Mucosa of gallbladder (tissue), 1 donor: ENCODE measurements around the gene PDPK1. TPM values are rescaled to one million over a fixed set of nuclear protein-coding genes. Genes with fewer than 3 reads are reported as not detected.
"Not testable (repeated sequence)": the region's sequence is repeated elsewhere in the genome, so short reads cannot be mapped to it uniquely, and the experiment has no call there.

Experiments used
- DNase-seq: peaks from one replicate; pipeline ENCODE4 v3.0.0-alpha.2; 2020; ENCODE audit warnings: low spot score
- total RNA-seq: library from RNA; stranded (reverse); gene quantifications from one replicate; pipeline ENCODE4 v1.2.1, GENCODE V29; 2021
- donor health status: DM: no; HTN: no; CAD: no.

Gene PDPK1
- total RNA-seq, 1 donor from 2014 or later: 72.0 TPM

DNA sequence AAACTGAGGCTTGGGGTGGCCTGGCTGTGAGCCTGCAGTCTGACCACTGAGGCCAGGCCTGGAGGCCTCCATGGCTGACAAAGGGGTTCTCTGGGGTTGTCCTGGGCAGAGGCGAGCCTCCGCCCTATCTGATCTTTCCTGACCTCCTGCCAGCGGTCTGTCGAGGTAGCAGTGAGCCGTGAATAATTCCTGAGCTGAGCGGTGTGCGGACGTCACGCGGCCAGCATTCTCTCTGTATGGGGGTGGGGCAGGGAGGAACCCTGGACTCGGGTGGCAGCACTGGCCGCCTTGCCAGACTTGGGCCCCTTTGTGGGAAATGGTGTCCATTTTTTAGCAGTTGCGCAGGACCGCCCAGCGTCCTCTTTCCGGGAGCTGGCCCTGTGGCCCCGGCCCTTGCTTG lies 74.1 kb downstream of the PDPK1 start:
- DNase-seq: not testable (repeated sequence)

DNA sequence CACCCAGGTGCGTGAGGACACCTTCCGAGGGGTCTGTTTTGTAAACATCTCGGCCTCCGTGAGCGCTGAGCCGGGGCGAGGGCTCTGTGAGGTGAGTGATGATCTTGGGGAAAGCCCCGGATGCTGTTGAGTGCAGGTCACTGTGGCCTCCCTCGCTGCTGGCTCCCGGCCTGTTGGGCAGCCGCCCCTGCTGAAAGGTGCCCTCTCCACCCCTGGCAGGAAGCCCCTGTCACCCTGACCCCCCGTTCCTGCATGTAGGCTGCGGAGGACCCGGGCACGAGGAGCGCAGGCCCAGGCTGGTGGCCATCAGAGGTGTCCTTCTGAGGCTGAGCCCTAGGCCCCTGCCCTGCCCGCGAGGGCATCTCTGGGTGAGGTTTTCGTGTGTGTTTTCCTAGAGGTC lies 75.4 kb downstream of the PDPK1 start:
- not testable (repeated sequence) for DNase-seq

- no peak for DNase-seq
Measured at GRCh38 chr16:2614761-2615191, 77.0 kb downstream of the PDPK1 start.

GRCh38 chr16:2618964-2619363 lies 81.1 kb downstream of the PDPK1 start:
- DNase-seq: not testable (repeated sequence)

DNA sequence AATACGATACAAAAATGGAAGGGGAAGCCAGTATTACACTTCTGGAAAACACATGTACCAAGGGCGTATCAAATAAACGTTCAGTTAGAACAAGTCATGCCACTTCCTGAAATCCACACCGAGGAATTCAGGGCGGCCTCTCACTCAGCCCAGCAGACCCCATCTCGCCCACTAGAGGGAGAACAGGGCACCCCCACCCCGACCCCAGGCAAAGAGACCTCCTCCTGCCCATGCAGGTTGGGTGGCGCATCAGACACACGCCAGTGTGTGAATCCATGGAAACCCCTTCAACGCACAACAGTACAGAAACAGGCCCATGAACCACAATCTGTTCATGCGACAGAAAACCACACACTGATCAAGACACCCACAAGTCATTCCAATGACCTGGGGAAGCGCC lies 81.8 kb downstream of the PDPK1 start:
- not testable (repeated sequence) for DNase-seq

DNA sequence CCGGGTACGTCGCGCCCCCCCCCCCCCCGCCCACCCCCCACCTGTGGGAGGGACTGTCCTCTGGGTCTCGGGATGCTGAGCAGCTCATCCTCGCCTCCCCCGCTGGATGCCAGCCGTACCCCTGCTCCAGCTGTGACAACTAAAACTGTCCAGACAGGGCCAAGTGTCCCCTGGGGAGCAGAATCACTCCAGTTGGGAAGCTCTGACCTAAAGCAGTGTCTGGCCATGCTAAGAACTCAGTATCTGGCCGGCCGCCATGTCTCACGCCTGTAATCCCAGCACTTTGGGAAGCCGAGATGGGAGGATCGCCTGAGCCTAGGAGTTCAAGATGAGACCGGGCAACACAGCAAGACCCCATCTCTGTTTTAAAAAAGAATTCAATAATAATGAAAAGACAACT lies 83.0 kb downstream of the PDPK1 start:
- DNase-seq: not testable (repeated sequence)

DNA sequence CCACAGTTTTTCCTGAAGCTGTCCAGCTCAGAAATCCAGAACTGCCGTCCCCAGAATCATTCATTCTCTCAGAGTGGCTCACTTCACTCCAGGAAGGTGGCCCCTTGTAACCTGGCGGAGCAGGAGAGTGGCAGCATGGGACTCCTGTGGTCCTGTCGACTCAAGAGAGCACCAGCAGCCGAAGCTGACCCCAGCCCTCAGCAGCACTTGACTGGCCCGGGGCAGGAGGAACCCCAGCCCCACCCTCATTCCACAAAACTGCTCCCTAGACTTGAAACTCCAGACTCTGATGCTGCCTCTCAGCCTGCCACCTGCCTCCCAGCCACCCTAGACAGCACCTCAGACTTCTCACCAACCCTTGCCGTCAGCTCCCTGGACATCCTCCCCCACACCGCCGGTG lies 83.6 kb downstream of the PDPK1 start:
- DNase-seq: not testable (repeated sequence)

- DNase-seq: not testable (repeated sequence)
Measured at GRCh38 chr16:2627075-2627474, 89.3 kb downstream of the PDPK1 start.

GRCh38 chr16:2631203-2631602 lies 93.4 kb downstream of the PDPK1 start:
- DNase-seq: not testable (repeated sequence)

- not testable (repeated sequence) for DNase-seq
Measured at GRCh38 chr16:2632291-2632690, 94.5 kb downstream of the PDPK1 start.

DNA sequence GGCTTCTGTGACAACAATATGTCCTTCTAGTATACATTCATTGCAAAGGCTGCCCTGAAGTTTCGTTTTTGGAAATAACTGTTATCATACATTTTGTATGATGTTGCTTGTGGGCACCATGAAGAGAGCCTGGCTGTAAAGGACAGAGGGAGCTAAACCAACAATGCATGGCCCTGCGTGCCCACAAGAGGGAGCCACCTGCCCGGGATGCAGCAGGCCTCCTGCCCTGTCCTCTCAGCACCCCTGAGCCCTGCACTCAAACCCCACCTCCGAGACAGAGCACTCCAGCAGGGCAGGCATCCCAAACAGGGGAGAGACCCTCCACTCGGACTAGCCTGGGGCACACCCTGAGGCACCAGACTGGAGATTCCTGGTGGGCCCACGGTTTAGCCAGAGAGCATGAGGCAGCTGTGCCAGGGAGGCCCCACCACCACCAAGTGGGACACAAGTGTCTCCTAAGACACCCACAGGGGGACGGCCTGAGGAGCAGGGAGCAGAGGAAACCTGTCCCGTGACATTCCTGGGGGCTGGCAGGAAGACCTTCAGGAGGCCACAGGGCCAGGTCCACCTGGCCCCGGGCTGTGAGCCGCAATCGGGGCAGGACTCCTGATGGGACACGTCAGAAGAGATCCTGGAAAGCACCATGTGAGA lies 101.4 kb downstream of the PDPK1 start:
- DNase-seq: peak; percentile 25

DNA sequence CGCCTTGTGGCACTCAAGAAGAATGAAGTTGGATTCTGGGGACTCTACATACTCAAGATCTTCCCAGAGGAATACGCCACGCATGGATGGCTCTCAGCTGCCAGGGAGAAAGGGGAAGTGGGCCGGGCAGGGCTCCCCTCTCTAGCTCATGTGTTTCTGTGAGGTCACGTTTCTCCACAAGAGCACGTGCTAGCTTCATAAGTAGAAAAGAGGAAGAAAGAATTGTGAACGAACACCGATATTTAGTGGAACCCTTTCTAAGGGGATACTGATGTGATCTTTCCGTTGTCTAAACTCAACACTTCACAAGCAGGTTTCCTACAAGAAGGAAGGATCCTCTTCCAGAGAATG lies 101.9 kb downstream of the PDPK1 start:
- not testable (repeated sequence) for DNase-seq

- not testable (repeated sequence) for DNase-seq
Measured at GRCh38 chr16:2642561-2642960, 104.7 kb downstream of the PDPK1 start.

DNA sequence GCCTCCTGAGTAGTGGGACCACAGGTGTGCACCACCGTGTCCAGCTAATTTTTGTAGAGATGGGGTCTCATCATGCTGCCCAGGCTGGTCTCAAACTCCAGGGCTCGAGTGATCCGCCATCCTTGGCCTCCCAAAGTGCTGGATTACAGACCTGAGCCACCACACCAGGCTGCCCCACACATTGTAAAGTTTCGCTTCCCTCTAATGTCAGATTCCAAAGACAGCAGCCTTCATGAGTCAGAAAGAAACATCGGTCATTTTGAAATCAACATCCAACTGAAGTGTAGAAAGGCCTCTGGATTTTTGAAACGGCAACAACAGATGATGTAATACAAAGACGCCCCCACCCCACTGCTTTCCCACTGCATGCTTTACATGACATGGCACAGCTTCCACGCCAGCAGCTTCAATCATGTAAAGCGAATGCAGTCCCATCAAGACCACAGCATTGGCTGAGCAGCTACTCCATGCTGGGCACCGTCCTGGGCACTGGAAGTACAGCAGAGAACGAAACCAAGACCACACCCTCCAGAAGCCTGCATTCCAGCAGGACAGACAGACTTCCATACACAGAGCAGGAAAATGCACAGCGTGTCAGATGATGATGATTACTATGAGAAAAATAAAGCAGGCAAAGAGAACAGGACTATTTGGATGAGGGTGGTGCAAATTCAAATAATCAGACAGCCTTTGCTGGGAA lies 107.1 kb downstream of the PDPK1 start:
- DNase-seq: not testable (repeated sequence)

GRCh38 chr16:2651268-2651871 lies 113.5 kb downstream of the PDPK1 start:
- DNase-seq: not testable (repeated sequence)

Other genes with a start within 250 kb of the PDPK1 start
- gene ABCA3, start 197.3 kb upstream of the PDPK1 start, total RNA-seq: 18.3 TPM
- 3.7 TPM for gene CCNF, start 108.6 kb upstream of the PDPK1 start, total RNA-seq
- 0.60 TPM for gene TEDC2, start 77.9 kb upstream of the PDPK1 start, total RNA-seq
- 0.46 TPM for gene NTN3, start 66.7 kb upstream of the PDPK1 start, total RNA-seq
- gene TBC1D24, start 62.9 kb upstream of the PDPK1 start, total RNA-seq: 20.6 TPM
- gene ATP6V0C, start 24.1 kb upstream of the PDPK1 start, total RNA-seq: 246 TPM
- gene AMDHD2, start 17.6 kb upstream of the PDPK1 start, total RNA-seq: 60.9 TPM
- 1.8 TPM for gene CEMP1, start 6.6 kb upstream of the PDPK1 start, total RNA-seq
- 18.6 TPM for gene KCTD5, start 144.5 kb downstream of the PDPK1 start, total RNA-seq
- 0.52 TPM for gene PRSS27, start 182.2 kb downstream of the PDPK1 start, total RNA-seq
- gene SRRM2, start 214.6 kb downstream of the PDPK1 start, total RNA-seq: 677 TPM
- gene ELOB, start 239.3 kb downstream of the PDPK1 start, total RNA-seq: 273 TPM
- 1.8 TPM for gene PRSS33, start 249.5 kb downstream of the PDPK1 start, total RNA-seq